K562 treated with DMSO at 1 percent for 12 hours (cell line): ENCODE measurements around the gene COX7C. TPM values are rescaled to one million over a fixed set of nuclear protein-coding genes. Genes with fewer than 3 reads are reported as not detected.

Source experiments
- total RNA-seq: library from RNA; unstranded; fragments of 300-600 nt; gene quantifications from 2 replicates; pipeline ENCODE4 v1.2.3, GENCODE V29; 2022; ENCODE audit not compliant: insufficient read depth

The COX7C gene
- total RNA-seq: 682 and 919 TPM in 2 replicates

GRCh38 chr5:86617756-86618576 lies at the start of gene COX7C:
COX7C (plus strand) TSS chr5:86617941; CDS start chr5:86618056, 115 bp downstream.

